Keratinocyte (primary cell): ENCODE measurements around the gene CCSER1. TPM values are rescaled to one million over a fixed set of nuclear protein-coding genes. Genes with fewer than 3 reads are reported as not detected.

ENCODE experiments used
- DNase-seq: peaks from one replicate; pipeline ENCODE4 v3.0.0-alpha.2; 2011; ENCODE audit warnings: low read depth, missing footprints, low spot score
- FAIRE-seq: peaks from 2 replicates; lab custom pipeline; 2011; peaks lifted over from hg19 to GRCh38; lab: Jason Lieb, UNC
- H2AFZ ChIP-seq: 2 replicates; pipeline ENCODE4 v1.6.0; 2012; ENCODE audit warnings: low read length, control low read depth, inconsistent platforms; ENCODE audit not compliant: control insufficient read depth
- H3K27ac ChIP-seq: 2 replicates; pipeline ENCODE4 v1.5.1; 2011; ENCODE audit warnings: low read length; ENCODE audit not compliant: control insufficient read depth, insufficient read depth
- H3K27me3 ChIP-seq: 3 replicates; pipeline ENCODE4 v1.6.0; 2011; ENCODE audit warnings: low read length; ENCODE audit not compliant: control insufficient read depth, insufficient read depth; ENCODE audit errors: extremely low read depth
- H3K36me3 ChIP-seq, 2 experiments: 2 replicates in 1 of 2; 3 replicates in 1 of 2; pipeline ENCODE4 v1.5.1; 2011; ENCODE audit warnings: low read length in 2 of 2, mild to moderate bottlenecking in 1 of 2; ENCODE audit not compliant: control insufficient read depth in 2 of 2, insufficient read depth in 2 of 2; ENCODE audit errors: extremely low read depth in 1 of 2
- H3K4me1 ChIP-seq: 3 replicates; pipeline ENCODE4 v1.5.1; 2011; ENCODE audit warnings: low read length; ENCODE audit not compliant: control insufficient read depth, insufficient read depth; ENCODE audit errors: extremely low read depth
- H3K4me2 ChIP-seq: 3 replicates; pipeline ENCODE4 v1.6.0; 2011; ENCODE audit warnings: low read depth, low read length; ENCODE audit not compliant: control insufficient read depth, insufficient read depth; ENCODE audit errors: extremely low read depth
- H3K4me3 ChIP-seq, 3 experiments: fragments of 200-600 bp in 1 of 3; sonication (generic) in 1 of 3; 2 replicates in 2 of 3; 3 replicates in 1 of 3; pipeline ENCODE4 v1.5.1; 2011 to 2016; ENCODE audit warnings: low read length in 3 of 3, mild to moderate bottlenecking in 3 of 3, control low read depth in 2 of 3, inconsistent platforms in 1 of 3, low read depth in 1 of 3, mixed read lengths in 1 of 3, mixed run types in 1 of 3, moderate library complexity in 1 of 3; ENCODE audit not compliant: control insufficient read depth in 2 of 3, insufficient read depth in 2 of 3; ENCODE audit errors: extremely low read depth in 1 of 3
- H3K79me2 ChIP-seq: 2 replicates; pipeline ENCODE4 v1.6.0; 2012; ENCODE audit warnings: low read length; ENCODE audit not compliant: control insufficient read depth, insufficient read depth
- H3K9ac ChIP-seq: 3 replicates; pipeline ENCODE4 v1.6.0; 2011; ENCODE audit warnings: low read length; ENCODE audit not compliant: control insufficient read depth, insufficient read depth; ENCODE audit errors: extremely low read depth
- H3K9me1 ChIP-seq: 3 replicates; pipeline ENCODE4 v1.6.0; 2011; ENCODE audit warnings: low read length; ENCODE audit not compliant: control insufficient read depth, insufficient read depth; ENCODE audit errors: extremely low read depth
- H3K9me3 ChIP-seq: 2 replicates; pipeline ENCODE4 v1.5.1; 2012; ENCODE audit warnings: low read depth, low read length; ENCODE audit not compliant: control insufficient read depth
- H4K20me1 ChIP-seq: 3 replicates; pipeline ENCODE4 v1.6.0; 2011; ENCODE audit warnings: low read length; ENCODE audit not compliant: control insufficient read depth, insufficient read depth; ENCODE audit errors: extremely low read depth
- EZH2 ChIP-seq: IDR thresholded peaks from one replicate; pipeline ENCODE4 v1.6.1; 2012; ENCODE audit warnings: inconsistent platforms, mild to moderate bottlenecking, low read length, moderate library complexity
- dilution Hi-C: fragments of 300-500 bp; cut with MboI; formaldehyde crosslinking; loops from one replicate; pipeline ENCODE4 v1.7.0; 2020; ENCODE audit warnings: low sequenced_read_pairs; ENCODE audit not compliant: extremely low pct_ligation_motif_present
- polyA plus RNA-seq, 5 experiments: library from polyadenylated mRNA; depleted of rRNA in 3 of 5; stranded (reverse) in 3 of 5; stranded (forward) in 1 of 5; unstranded in 1 of 5; fragments of >200 nt; gene quantifications; 1 replicate in 1 of 5; 2 replicates in 3 of 5; 3 replicates in 1 of 5; pipeline versions ENCODE4 v1.2.1 to v1.2.3, GENCODE V29; 2011 to 2012; ENCODE audit warnings: missing spikeins in 2 of 5, low read depth in 1 of 5, low replicate concordance in 1 of 5
- TF ChIP-seq, protein P1 (sequence below), 3 experiments: IDR thresholded peaks in 1 of 3; conservative IDR thresholded peaks in 1 of 3; optimal IDR thresholded peaks in 1 of 3; 2 replicates in 2 of 3; 3 replicates in 1 of 3; pipeline versions ENCODE3 to v1.5.1; 2011; ENCODE audit warnings: low read length in 3 of 3, mild to moderate bottlenecking in 3 of 3, moderate library complexity in 2 of 3, control low read depth in 1 of 3, inconsistent platforms in 1 of 3; ENCODE audit not compliant: insufficient read depth in 2 of 3; ENCODE audit errors: extremely low read depth in 1 of 3

The CCSER1 gene
- polyA plus RNA-seq, 1 donor (not counting 4 experiments of a cell fraction or from before 2014, with no cell fraction given): 1.2 TPM

DNA sequence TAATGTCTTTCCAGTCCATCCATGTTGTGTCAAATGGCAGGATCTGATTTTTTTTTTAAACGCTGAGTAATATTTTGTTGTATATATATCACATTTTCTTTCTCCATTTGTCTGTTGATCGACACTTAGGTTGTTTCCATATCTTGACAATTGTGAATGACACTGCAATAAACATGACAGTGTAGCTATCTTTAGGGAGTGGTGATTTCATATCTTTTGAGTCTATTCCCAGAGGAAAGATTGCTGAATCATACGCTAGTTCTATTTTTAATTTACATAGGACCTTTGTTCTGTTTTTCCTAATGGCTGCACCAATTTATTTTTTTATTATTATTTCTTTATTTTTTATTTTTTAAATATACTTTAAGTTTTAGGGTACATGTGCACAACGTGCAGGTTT, 470.7 kb downstream of the CCSER1 start:
- Histone ChIP-seq H3K27me3 (no peaks in the 10 kb centered on the region), H3K79me2 (no peaks in the 10 kb centered on the region), H3K9me3 (no peaks in the 10 kb centered on the region), H3K4me3 (no peak overlapping the region), H3K27ac (no peak overlapping the region), H4K20me1 (no peaks in the 10 kb centered on the region), H3K9me1 (no peaks in the 10 kb centered on the region), H3K36me3 (no peaks in the 10 kb centered on the region), H3K4me2 (no peak overlapping the region), H3K4me1 (no peaks in the 10 kb centered on the region), H2AFZ (no peak overlapping the region), H3K9ac (no peak overlapping the region)
- DNase-seq (no peak), FAIRE-seq (no peak)
- dilution Hi-C loops: no loop called here
- no peak for TF ChIP-seq EZH2
- TF ChIP-seq, protein P1, sequence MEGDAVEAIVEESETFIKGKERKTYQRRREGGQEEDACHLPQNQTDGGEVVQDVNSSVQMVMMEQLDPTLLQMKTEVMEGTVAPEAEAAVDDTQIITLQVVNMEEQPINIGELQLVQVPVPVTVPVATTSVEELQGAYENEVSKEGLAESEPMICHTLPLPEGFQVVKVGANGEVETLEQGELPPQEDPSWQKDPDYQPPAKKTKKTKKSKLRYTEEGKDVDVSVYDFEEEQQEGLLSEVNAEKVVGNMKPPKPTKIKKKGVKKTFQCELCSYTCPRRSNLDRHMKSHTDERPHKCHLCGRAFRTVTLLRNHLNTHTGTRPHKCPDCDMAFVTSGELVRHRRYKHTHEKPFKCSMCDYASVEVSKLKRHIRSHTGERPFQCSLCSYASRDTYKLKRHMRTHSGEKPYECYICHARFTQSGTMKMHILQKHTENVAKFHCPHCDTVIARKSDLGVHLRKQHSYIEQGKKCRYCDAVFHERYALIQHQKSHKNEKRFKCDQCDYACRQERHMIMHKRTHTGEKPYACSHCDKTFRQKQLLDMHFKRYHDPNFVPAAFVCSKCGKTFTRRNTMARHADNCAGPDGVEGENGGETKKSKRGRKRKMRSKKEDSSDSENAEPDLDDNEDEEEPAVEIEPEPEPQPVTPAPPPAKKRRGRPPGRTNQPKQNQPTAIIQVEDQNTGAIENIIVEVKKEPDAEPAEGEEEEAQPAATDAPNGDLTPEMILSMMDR (optimal IDR thresholded peaks at IDR 0.05 in 1 of 3, IDR thresholded peaks at IDR 0.05 in 1 of 3, conservative IDR thresholded peaks at IDR 0.05 in 1 of 3; ENCODE audit: extremely low read depth in 1 of 3, insufficient read depth in 2 of 3, low read length in 3 of 3): no peak

- TF ChIP-seq, protein P1 (optimal IDR thresholded peaks at IDR 0.05 in 1 of 3, IDR thresholded peaks at IDR 0.05 in 1 of 3, conservative IDR thresholded peaks at IDR 0.05 in 1 of 3; ENCODE audit: extremely low read depth in 1 of 3, insufficient read depth in 2 of 3, low read length in 3 of 3): no peak
- TF ChIP-seq EZH2: no peak
- Histone ChIP-seq H3K79me2 (no peaks in the 10 kb centered on the region), H3K27me3 (no peaks in the 10 kb centered on the region), H3K9me1 (no peaks in the 10 kb centered on the region), H3K36me3 (no peaks in the 10 kb centered on the region), H3K4me1 (no peaks in the 10 kb centered on the region), H3K4me3 (no peak overlapping the region), H3K9me3 (no peaks in the 10 kb centered on the region), H3K9ac (no peak overlapping the region), H3K27ac (no peak overlapping the region), H4K20me1 (no peaks in the 10 kb centered on the region), H2AFZ (no peak overlapping the region), H3K4me2 (no peak overlapping the region)
- FAIRE-seq (no peak), DNase-seq (no peak)
- dilution Hi-C loops: no loop called here
These were observed 471.5 kb downstream of the CCSER1 start for GRCh38 chr4:90598741-90599140.
